Measurements from ENCODE around the gene ASB4.

ASB4 gene

DNA sequence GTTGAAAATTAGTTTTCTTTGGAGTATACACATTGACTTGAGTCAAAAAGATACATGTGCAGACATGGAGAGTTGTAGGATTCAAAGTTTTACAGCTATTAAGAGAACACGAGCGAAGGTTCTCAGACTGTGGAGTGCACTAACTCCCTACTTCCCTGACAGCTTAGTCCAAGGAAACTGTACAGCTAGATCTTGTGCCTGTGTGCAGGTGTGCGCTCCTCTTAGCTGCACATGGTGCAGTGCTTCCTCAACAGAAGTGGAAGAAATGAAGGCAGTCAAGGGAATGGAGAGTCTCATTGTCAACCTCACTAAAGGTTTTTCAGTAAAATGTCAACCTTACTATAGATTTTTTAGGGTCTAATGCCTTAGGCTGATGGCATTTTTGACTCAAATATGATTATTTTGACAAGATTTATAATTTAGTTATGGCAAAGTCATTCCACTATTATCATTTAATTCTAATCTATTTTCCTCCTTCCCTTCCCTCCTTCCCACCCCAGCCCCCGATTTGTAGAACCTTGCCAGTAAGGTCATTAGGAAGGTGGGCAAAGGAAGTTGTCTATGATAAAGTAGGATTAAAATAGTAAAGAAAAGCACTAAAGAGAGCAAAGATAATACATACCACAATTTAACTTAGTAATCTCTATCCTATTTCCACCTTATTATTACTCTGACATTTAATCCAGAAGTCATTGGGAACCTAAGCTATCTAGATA is 97.0 kb downstream of the ASB4 start:
- Mint-ChIP-seq H3K27ac (no peak overlapping the region), H3K4me3 (no peak overlapping the region), H3K9me3 (no peaks in the 10 kb centered on the region), H3K4me1 (ENCODE audit: low read depth) (no peaks in the 10 kb centered on the region), H3K36me3 (ENCODE audit: low read depth) (no peaks in the 10 kb centered on the region), H3K27me3 (no peaks in the 10 kb centered on the region)
- DNase-seq = no peak

DNA sequence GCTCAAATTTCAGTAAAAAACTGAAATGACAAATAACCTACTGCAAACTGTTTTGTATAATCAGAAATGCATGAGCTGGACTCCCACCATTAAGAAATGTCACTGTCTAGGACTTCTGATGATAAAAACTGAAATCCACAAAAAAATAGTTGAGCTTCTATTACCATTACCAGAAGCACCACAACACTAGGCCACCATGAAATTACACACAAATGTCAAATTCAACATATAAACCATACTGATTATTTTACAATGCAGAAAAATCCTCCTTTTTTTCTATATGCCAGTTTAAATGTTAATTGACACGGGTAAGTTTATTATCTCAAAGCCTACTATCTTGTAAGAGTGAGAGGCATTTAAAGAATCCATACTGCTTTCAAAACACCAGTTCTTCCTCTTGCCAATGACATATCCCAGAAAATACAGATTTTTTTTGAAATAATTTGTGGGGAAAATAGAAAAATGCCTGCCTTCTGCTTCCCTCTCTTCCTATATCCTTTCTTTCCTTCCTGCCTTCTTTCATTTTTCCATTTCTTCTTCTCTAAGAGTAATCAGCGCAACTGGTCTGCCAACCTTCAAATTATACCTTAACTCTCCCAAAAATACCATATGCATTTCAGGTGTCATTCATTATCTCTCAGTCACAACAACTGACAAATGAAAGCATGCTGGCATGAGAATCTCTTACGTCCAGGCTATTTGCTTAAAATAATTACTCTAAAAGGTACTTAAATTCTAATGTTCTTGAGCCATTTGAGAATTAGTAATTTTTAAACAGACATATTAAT is 98.3 kb downstream of the ASB4 start:
- no peak overlapping the region for H3K27ac Mint-ChIP-seq

DNA sequence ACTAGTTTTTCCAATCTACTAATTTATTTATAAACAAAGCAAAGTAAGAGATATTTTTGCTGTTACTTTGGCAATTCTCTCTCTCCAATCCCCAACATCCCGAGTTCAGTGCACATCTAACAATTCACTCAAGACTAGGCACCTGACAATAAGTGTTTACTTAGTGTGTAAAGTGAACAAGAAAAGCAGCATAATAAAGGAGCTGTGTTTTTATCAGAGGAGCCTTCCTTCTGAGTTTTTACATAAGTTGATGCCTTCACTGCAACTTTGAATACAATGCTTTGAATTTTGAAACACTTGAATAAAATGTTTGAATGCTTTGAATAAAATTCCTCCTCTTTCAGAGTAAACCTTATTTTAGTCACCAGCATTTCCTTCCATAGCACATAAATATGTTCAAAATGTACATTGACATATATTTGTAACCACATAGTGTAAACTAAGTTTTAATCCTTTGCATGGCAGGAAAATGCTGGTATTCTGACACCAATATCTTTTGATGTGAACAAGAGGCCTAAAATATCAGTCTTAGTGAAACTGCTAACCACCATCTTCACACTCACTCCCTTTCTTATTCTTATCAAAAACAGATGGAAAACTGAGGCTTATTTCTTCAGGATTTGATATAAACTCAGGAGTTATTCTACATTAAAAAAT is 99.2 kb downstream of the ASB4 start:
- Mint-ChIP-seq H3K27me3 (no peaks in the 10 kb centered on the region), H3K9me3 (no peaks in the 10 kb centered on the region), H3K27ac (no peak overlapping the region), H3K4me1 (ENCODE audit: low read depth) (no peaks in the 10 kb centered on the region), H3K36me3 (ENCODE audit: low read depth) (no peaks in the 10 kb centered on the region), H3K4me3 (no peak overlapping the region)
- no peak for DNase-seq

More for the DNA sequence above, 98.3 kb downstream of the ASB4 start:
- Mint-ChIP-seq H3K4me1 (ENCODE audit: low read depth) (no peaks in the 10 kb centered on the region), H3K27me3 (no peaks in the 10 kb centered on the region), H3K9me3 (no peaks in the 10 kb centered on the region), H3K4me3 (no peak overlapping the region), H3K36me3 (ENCODE audit: low read depth) (no peaks in the 10 kb centered on the region)
- no peak for DNase-seq

DNA sequence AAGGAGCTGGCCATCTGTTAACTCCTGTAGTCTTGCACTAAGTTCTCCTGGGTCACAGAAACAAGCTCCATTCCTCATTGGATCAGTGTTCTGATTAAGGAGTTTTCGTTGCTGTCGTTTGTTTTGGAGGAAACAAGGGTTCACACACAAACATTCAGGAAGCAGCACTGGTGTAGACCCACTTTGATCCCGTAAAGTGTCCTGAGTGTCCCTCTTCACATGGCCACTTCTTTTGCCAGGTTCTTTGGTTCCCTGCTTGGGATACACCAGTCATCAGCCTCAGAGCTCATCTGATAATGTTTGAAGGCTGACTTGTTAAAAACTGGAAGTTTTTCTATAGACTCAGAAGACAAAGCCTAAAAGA is 99.7 kb downstream of the ASB4 start:
- DNase-seq = no peak
- H3K36me3 Mint-ChIP-seq (ENCODE audit: low read depth) = no peaks in the 10 kb centered on the region
- no peak overlapping the region for H3K27ac Mint-ChIP-seq
- no peaks in the 10 kb centered on the region for H3K4me1 Mint-ChIP-seq (ENCODE audit: low read depth)
- no peaks in the 10 kb centered on the region for H3K27me3 Mint-ChIP-seq
- H3K4me3 Mint-ChIP-seq = no peak overlapping the region
- no peaks in the 10 kb centered on the region for H3K9me3 Mint-ChIP-seq

DNA sequence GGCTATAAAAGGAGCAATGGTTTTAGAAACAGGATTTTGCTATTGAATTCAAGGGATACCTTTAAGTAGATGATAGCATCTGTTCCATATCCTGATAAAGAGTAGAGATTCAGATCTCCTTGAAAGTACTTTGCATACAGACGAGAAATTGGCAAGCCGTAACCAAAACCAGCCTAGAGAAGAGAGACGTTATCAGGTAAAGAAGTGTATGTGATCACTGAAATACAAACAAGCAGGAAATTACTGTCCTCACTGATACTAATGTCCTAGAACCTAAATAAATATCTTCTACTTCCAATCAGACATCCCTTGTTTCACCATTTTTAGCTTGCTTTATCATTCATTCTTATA is 101.2 kb downstream of the ASB4 start:
- Mint-ChIP-seq H3K27ac (no peak overlapping the region), H3K36me3 (ENCODE audit: low read depth) (no peaks in the 10 kb centered on the region), H3K9me3 (no peaks in the 10 kb centered on the region), H3K27me3 (no peaks in the 10 kb centered on the region), H3K4me1 (ENCODE audit: low read depth) (no peaks in the 10 kb centered on the region), H3K4me3 (no peak overlapping the region)
- DNase-seq = no peak

DNA sequence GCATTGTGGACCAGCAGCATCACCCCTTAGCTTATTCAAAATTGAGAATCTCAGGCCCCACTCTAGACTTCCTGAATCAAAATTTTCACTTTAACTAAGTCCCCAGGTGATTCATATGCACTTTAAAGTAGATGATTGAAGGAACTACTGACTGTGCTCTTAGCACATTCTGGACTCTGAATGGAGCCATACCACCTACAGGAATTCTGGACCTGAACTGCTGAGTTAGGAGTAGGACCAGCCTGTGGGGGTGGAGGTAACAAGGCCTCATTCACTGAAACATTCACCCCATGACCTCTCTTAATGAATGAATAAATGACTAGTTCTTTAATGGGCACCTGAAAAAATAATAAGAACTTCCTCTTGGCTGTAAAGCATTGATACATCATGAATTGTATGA is 103.3 kb downstream of the ASB4 start:
- Mint-ChIP-seq H3K27me3 (no peaks in the 10 kb centered on the region), H3K27ac (no peak overlapping the region), H3K4me3 (no peak overlapping the region), H3K4me1 (ENCODE audit: low read depth) (no peaks in the 10 kb centered on the region), H3K9me3 (no peaks in the 10 kb centered on the region), H3K36me3 (ENCODE audit: low read depth) (no peaks in the 10 kb centered on the region)
- no peak for DNase-seq

DNA sequence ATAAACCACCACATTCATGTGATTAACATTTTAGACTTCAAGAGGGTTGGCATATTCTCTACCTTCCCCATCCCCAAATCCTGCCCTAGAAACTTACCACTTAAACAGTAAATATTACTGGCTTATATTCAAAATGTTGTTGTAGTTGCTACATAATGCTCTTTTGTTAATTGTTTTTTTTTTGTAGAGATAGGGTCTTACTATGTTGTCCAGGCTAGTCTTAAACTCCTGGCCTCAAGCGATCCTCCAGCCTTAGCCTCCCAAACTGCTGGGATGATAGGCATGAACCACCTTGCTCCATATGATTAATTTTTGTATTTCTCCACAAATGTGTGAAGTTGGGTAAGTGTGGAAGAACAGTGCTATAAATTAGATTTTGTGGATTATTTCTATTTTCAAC is 104.0 kb downstream of the ASB4 start:
- Mint-ChIP-seq H3K4me3 (no peak overlapping the region), H3K4me1 (ENCODE audit: low read depth) (no peaks in the 10 kb centered on the region), H3K27ac (no peak overlapping the region), H3K9me3 (no peaks in the 10 kb centered on the region), H3K36me3 (ENCODE audit: low read depth) (no peaks in the 10 kb centered on the region), H3K27me3 (no peaks in the 10 kb centered on the region)
- DNase-seq = no peak
